Gastrocnemius medialis (tissue), 4 donors: ENCODE measurements around the gene KLHL21. TPM values are rescaled to one million over a fixed set of nuclear protein-coding genes. Genes with fewer than 3 reads are reported as not detected.

Source experiments
- ATAC-seq, 2 donors: fragments of 150-250 bp; one replicate each; pipeline ENCODE4 v1.9.1; 2016
- DNase-seq, 2 donors: peaks; one replicate each; pipeline ENCODE4 v3.0.0-alpha.2; 2019
- H3K27ac ChIP-seq, 4 donors: fragments of 200-600 bp; sonication (generic); 1 replicate in 1 of 4; 2 replicates in 3 of 4; pipeline ENCODE4 v1.5.1; 2016 to 2018; ENCODE audit warnings: mild to moderate bottlenecking in 2 of 4, moderate library complexity in 1 of 4
- H3K27me3 ChIP-seq, 3 donors: fragments of 200-600 bp; sonication (generic) in 2 of 3; 1 replicate in 1 of 3; 2 replicates in 2 of 3; pipeline versions ENCODE4 v1.5.1 to v1.6.0; 2016 to 2019; ENCODE audit warnings: mild to moderate bottlenecking in 1 of 3, moderate library complexity in 1 of 3
- H3K36me3 ChIP-seq, 2 donors: fragments of 200-600 bp; sonication (generic) in 1 of 2; one replicate each; pipeline ENCODE4 v1.5.1; 2017 to 2018
- H3K4me1 ChIP-seq, 2 donors: fragments of 200-600 bp; sonication (generic) in 1 of 2; one replicate each; pipeline ENCODE4 v1.5.1; 2016 to 2017; ENCODE audit warnings: mild to moderate bottlenecking in 2 of 2
- H3K4me3 ChIP-seq, 4 donors: fragments of 200-600 bp; sonication (generic) in 3 of 4; 1 replicate in 1 of 4; 2 replicates in 3 of 4; pipeline ENCODE4 v1.5.1; 2016 to 2019; ENCODE audit warnings: mild to moderate bottlenecking in 2 of 4
- H3K9me3 ChIP-seq, 3 donors: fragments of 200-600 bp; sonication (generic) in 2 of 3; 1 replicate in 1 of 3; 2 replicates in 2 of 3; pipeline ENCODE4 v1.5.1; 2016 to 2019
- CTCF ChIP-seq, 5 experiments: fragments of 450-650 bp in 3 of 5; fragments of 200-600 bp in 2 of 5; sonication (generic) in 2 of 5; IDR thresholded peaks in 4 of 5; conservative IDR thresholded peaks in 1 of 5; 1 replicate in 4 of 5; 2 replicates in 1 of 5; pipeline ENCODE4 v1.5.1; 2016 to 2019; ENCODE audit warnings: antibody characterized with exemption in 5 of 5, mild to moderate bottlenecking in 3 of 5, moderate library complexity in 3 of 5
- POLR2A ChIP-seq, 2 donors: fragments of 450-650 bp; IDR thresholded peaks; one replicate each; pipeline ENCODE4 v1.6.1; 2017; ENCODE audit warnings: antibody characterized with exemption in 2 of 2, mild to moderate bottlenecking in 2 of 2, moderate library complexity in 2 of 2
- in situ Hi-C, 4 donors: fragments of 200-750 bp; cut with MboI; loops; one replicate each; pipeline versions ENCODE4 v1.15.0 to v1.8.0; 2017; ENCODE audit warnings: low sequenced_read_pairs in 4 of 4
- intact Hi-C: fragments of 100-400 bp; cut with DNase I; formaldehyde crosslinking; loops from one replicate; pipeline ENCODE4 v1.15.1; 2023; ENCODE audit warnings: low total_unique reads
- total RNA-seq, 4 donors: library from RNA; depleted of rRNA; stranded (reverse); fragments of >200 nt; gene quantifications; one replicate each; pipeline versions ENCODE4 v1.1.0 to v1.2.3, GENCODE V29; 2016

The KLHL21 gene
- total RNA-seq, 4 donors from 2014 or later: 176 to 481 (median 267) TPM

GRCh38 chr1:6578624-6579373 is 23.9 kb downstream of the KLHL21 start:
- no peak for DNase-seq
- Histone ChIP-seq H3K9me3 (no peaks in the 10 kb centered on the region), H3K27ac (peak overlapping the region; percentile 91 to 98 (median 96)), H3K4me1 (peaks cover 17 to 23% of the 10 kb centered on the region in 2 donors), H3K4me3 (peak overlapping the region in 3 of 4 donors; percentile 80 to 89 (median 82)), H3K27me3 (no peaks in the 10 kb centered on the region), H3K36me3 (no peaks in the 10 kb centered on the region)
- intact Hi-C loops (loop anchor here (1.0 kb wide), 2 partner anchors 24 to 35 kb away; partner anchors contain the start of genes NOL9 and PHF13), in situ Hi-C loops (loop anchor here in 1 of 4 donors (10.0 kb wide), 1 partner anchor 56 kb away; no protein-coding TSS in a partner anchor)
- no peak for ATAC-seq
- TF ChIP-seq POLR2A (IDR thresholded peaks at IDR 0.05) (no peak), CTCF (IDR thresholded peaks at IDR 0.05 in 4 of 5, conservative IDR thresholded peaks at IDR 0.05 in 1 of 5) (no peak)

GRCh38 chr1:6577831-6578525 is 24.7 kb downstream of the KLHL21 start:
- Histone ChIP-seq H3K27me3 (no peaks in the 10 kb centered on the region), H3K9me3 (no peaks in the 10 kb centered on the region), H3K36me3 (no peaks in the 10 kb centered on the region), H3K27ac (no peak overlapping the region), H3K4me3 (no peak overlapping the region), H3K4me1 (peaks cover 17 to 23% of the 10 kb centered on the region in 2 donors)
- DNase-seq (no peak), ATAC-seq (no peak)
- in situ Hi-C loops: loop anchor here in 1 of 4 donors (10.0 kb wide), 1 partner anchor 57 kb away; no protein-coding TSS in a partner anchor
- no peak for TF ChIP-seq CTCF (IDR thresholded peaks at IDR 0.05 in 4 of 5, conservative IDR thresholded peaks at IDR 0.05 in 1 of 5)
- no peak for TF ChIP-seq POLR2A (IDR thresholded peaks at IDR 0.05)
- intact Hi-C loops: no loop called here

GRCh38 chr1:6574818-6575217 is 27.9 kb downstream of the KLHL21 start:
- TF ChIP-seq CTCF (IDR thresholded peaks at IDR 0.05 in 4 of 5, conservative IDR thresholded peaks at IDR 0.05 in 1 of 5) (no peak), POLR2A (IDR thresholded peaks at IDR 0.05) (no peak)
- Histone ChIP-seq H3K4me3 (no peak overlapping the region), H3K36me3 (no peaks in the 10 kb centered on the region), H3K4me1 (peaks cover 6% of the 10 kb centered on the region in 2 donors), H3K27me3 (no peaks in the 10 kb centered on the region), H3K9me3 (no peaks in the 10 kb centered on the region), H3K27ac (no peak overlapping the region)
- intact Hi-C loops: no loop called here
- DNase-seq: no peak
- in situ Hi-C loops: loop anchor here in 1 of 4 donors (10.0 kb wide), 1 partner anchor 60 kb away; no protein-coding TSS in a partner anchor
- ATAC-seq: no peak

- no peak for DNase-seq
- Histone ChIP-seq H3K4me3 (no peak overlapping the region), H3K9me3 (no peaks in the 10 kb centered on the region), H3K27ac (no peak overlapping the region), H3K27me3 (no peaks in the 10 kb centered on the region), H3K4me1 (peaks cover 1 to 2% of the 10 kb centered on the region in 2 donors), H3K36me3 (no peaks in the 10 kb centered on the region)
- in situ Hi-C loops (loop anchor here in 1 of 4 donors (10.0 kb wide), 1 partner anchor 61 kb away; no protein-coding TSS in a partner anchor), intact Hi-C loops (no loop called here)
- no peak for TF ChIP-seq CTCF (IDR thresholded peaks at IDR 0.05 in 4 of 5, conservative IDR thresholded peaks at IDR 0.05 in 1 of 5)
- no peak for TF ChIP-seq POLR2A (IDR thresholded peaks at IDR 0.05)
- ATAC-seq: no peak
These were observed 28.5 kb downstream of the KLHL21 start for GRCh38 chr1:6574025-6574620.
